T-helper 1 cell treated with Interleukin-12 subunit alpha and Interleukin-12 subunit beta and Interleukin-4 antibody, amounts not matched to agents 30 μg/mL and 1 μg/mL, for 36 hours (primary cell): ENCODE measurements around the gene IL13.

Source experiments
- H3K27ac Mint-ChIP-seq: one replicate; pipeline ENCODE4 v1.8.0; 2021; ENCODE audit warnings: mild to moderate bottlenecking, mixed read lengths
- H3K27me3 Mint-ChIP-seq: one replicate; pipeline ENCODE4 v1.8.0; 2021; ENCODE audit warnings: low read depth, mixed read lengths
- H3K36me3 Mint-ChIP-seq: one replicate; pipeline ENCODE4 v1.8.0; 2021; ENCODE audit warnings: low read depth, mixed read lengths
- H3K4me1 Mint-ChIP-seq: one replicate; pipeline ENCODE4 v1.8.0; 2021; ENCODE audit warnings: low read depth, mixed read lengths
- H3K4me3 Mint-ChIP-seq: one replicate; pipeline ENCODE4 v1.8.0; 2021; ENCODE audit warnings: mild to moderate bottlenecking, moderate library complexity, mixed read lengths
- H3K9me3 Mint-ChIP-seq: one replicate; pipeline ENCODE4 v1.8.0; 2021; ENCODE audit warnings: mixed read lengths

Gene IL13

DNA sequence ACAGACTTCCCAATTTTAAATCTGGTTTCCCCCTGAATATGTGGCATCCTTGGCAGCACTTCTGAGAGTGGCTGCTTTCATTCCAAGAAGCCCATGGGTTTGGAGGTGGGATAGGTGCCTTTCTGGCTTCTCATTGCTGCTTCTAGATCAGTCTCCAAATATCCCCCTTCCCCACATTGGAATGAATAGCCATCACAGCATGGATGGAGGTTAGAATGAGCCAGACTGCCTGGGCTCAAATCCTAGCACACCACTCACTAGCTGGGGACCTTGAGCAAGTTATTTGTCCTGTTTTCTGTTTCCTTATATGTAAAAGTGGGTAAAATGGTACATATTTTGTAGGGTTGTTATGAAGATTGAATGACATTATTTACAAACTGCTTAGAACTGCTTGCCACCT is 13.8 kb upstream of the IL13 start:
- H3K36me3 Mint-ChIP-seq: peaks cover 53% of the 10 kb centered on the region

DNA sequence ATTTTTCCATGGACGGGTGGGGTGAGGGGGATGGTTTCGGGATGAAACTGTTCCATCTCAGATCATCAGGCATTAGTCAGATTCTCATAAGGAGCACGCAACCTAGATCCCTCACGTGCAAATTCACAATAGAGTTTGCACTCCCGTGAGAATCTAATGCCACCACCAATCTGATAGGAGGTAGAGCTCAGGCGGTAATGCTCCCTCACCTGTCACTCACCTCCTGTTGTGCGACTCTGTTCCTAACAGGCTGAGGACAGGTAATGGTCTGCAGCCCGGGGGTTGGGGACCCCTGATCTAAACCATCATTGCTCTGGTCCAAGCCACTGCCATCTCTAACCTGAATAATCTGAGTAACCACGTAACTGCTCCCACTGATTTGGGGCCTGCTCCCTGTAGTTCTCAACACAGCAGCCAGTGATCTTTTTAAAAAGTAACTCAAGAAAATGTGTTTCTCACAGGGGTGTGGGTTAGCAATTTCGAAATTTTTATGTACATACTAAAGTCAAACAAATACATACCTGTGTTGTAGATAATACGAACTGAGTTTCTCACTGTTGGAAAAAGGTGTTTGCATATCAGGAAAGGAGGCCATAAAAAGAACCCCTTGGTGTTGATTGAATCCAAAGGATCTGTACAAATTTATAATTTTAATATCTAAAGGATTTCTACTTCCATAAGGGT is 11.2 kb upstream of the IL13 start:
- H3K4me3 Mint-ChIP-seq: no peak overlapping the region

More for the DNA sequence above, 13.8 kb upstream of the IL13 start:
- Mint-ChIP-seq H3K4me3 (no peak overlapping the region), H3K9me3 (peaks cover 15% of the 10 kb centered on the region), H3K27me3 (no peaks in the 10 kb centered on the region), H3K4me1 (peaks cover 52% of the 10 kb centered on the region), H3K27ac (no peak overlapping the region)

DNA sequence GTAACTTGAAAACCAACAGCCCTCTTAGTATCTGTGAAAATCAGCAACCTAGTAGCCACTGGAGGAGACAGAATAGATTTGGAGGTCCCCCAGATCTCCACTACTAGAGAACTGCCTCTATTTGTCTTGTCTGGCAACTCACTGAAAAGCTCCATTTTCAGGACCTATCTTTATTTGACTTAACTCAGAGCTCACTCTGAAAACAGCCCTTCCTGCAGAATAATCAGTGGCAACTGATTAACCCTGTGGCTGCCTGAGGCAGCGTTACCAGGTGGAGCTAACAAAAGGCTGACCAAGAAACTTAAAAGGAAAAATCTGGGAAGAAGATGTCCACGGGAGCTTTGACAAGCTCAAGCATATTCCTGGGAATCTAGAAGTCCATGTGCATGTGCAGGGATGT is 10.5 kb upstream of the IL13 start:
- Mint-ChIP-seq H3K4me3 (no peak overlapping the region), H3K36me3 (peaks cover 49% of the 10 kb centered on the region), H3K27me3 (no peaks in the 10 kb centered on the region), H3K9me3 (peaks cover 15% of the 10 kb centered on the region), H3K27ac (no peak overlapping the region), H3K4me1 (peaks cover 21% of the 10 kb centered on the region)

More for the DNA sequence above, 11.2 kb upstream of the IL13 start:
- peaks cover 55% of the 10 kb centered on the region for H3K36me3 Mint-ChIP-seq
- no peak overlapping the region for H3K27ac Mint-ChIP-seq
- H3K27me3 Mint-ChIP-seq: no peaks in the 10 kb centered on the region
- H3K4me1 Mint-ChIP-seq: peaks cover 27% of the 10 kb centered on the region
- H3K9me3 Mint-ChIP-seq: peaks cover 15% of the 10 kb centered on the region

DNA sequence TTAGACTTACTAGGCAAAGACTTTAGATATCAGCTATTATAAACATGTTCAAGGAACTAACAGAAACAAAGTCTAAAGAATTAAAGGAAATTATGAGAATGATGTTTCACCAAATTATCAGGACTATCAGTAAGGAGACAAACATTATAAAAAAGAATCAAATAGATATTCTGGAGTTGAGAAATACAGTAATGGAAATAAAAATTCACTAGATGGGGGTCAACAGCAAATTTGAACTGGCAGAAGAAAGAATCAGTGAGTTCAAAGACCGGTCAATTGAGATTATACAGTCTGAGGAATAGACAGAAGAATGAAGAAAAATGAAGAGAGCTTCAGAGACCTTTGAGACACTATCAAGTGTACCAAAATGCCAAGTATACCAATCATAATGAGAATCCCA is 9.6 kb upstream of the IL13 start:
- no peak overlapping the region for H3K27ac Mint-ChIP-seq
- H3K36me3 Mint-ChIP-seq: peaks cover 40% of the 10 kb centered on the region

DNA sequence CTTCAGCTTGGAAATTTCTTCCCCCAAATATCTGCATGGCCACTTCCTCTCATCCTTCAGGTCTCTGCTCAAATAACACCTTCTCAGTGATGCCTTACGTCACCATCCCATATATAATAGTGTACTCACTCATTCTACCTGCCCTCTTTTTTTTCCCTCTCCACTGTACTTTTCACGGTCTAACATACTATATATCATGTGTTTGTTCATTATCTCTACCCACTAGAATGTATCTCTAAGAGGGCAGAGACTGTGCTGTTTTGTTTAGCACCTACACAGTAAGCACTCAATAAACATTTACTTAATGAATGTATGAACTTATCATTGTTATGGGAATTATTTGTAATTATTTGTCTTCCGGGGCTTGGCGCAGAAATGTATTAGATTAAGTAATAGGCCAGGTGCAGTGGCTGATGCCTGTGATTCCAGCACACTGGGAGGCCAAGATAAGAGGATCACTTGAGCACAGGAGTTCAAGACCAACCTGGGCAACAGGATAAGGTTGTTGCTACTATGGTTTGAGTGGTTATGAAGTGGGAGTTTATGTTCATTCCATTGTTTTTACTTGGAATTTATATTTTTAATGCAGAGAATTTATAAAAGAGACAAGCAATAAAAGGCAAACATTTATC is 6.0 kb upstream of the IL13 start:
- Mint-ChIP-seq H3K27ac (no peak overlapping the region), H3K4me3 (no peak overlapping the region), H3K36me3 (peaks cover 23% of the 10 kb centered on the region), H3K4me1 (peaks cover 8% of the 10 kb centered on the region), H3K27me3 (peaks cover 23% of the 10 kb centered on the region), H3K9me3 (peaks cover 15% of the 10 kb centered on the region)

More for the DNA sequence above, 9.6 kb upstream of the IL13 start:
- Mint-ChIP-seq H3K4me3 (no peak overlapping the region), H3K27me3 (peaks cover 1% of the 10 kb centered on the region), H3K9me3 (peaks cover 15% of the 10 kb centered on the region), H3K4me1 (peaks cover 14% of the 10 kb centered on the region)

DNA sequence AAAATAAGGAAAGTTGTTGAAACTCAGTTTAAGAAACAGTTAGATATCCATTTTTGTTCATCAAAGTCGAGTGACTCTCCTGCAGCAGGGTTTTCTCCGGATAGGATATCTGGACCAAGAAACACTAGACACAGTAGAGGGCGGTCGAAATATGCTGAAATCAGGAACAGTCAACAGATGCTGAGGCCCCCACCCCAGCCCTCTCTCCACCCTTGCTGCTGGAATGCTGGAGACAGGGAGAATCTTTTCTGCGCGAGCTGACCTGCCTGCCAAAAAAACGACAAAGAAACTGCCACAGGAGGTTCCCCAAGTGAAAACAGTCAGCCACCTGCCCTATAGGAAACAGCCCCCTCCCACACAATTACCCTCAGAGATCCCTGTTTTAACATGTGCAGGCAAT is 4.3 kb upstream of the IL13 start:
- peaks cover 20% of the 10 kb centered on the region for H3K4me1 Mint-ChIP-seq
- H3K4me3 Mint-ChIP-seq: no peak overlapping the region
- peaks cover 23% of the 10 kb centered on the region for H3K27me3 Mint-ChIP-seq
- peaks cover under 1% of the 10 kb centered on the region for H3K9me3 Mint-ChIP-seq
- H3K36me3 Mint-ChIP-seq: peaks cover 8% of the 10 kb centered on the region
- H3K27ac Mint-ChIP-seq: no peak overlapping the region

DNA sequence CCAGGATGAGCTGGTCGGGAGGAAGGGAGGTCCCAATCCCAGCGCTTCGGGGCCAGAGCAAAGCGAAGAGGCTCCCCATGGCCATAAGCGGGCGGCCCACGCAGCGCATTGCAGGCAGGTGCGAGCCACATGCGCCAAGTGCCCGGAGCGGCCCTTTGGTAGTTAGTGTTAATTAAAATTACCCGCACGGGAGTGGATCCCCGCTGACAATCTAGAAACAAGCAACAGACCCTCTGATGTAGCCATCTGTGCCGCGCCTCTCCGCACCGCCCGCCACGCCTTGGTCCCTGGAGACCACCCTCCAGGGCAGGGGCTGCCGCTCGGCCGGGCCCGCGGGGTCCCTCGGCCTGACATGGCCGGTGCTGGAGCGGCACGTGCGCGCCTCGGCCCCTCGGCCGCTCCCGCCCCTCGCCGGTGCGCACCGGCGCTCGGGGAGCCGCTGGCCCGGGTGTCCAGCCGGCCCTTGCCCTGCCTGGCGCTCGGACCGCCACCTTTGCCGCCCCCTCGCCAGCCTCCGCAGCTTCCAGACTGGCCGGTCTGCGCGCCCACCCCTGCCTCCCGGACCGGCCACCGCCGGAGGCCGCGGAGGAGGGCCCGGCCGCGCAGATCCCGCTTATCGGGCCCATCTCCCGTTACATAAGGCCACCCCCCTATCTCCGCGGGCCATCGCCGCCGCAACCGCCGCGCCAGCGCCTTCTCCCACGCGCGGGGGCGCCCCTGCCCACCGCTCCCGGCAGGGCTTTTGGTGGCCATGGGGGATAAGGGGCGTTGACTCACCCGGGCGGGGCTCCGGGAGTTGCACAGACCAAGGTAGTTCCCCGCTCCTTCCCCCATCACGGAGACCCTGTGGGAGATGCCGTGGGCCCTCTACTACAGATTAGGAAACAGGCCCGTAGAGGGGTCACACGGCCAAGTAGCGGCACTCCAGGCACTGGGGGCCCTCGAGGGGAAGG is 1.9 kb upstream of the IL13 start:
- Mint-ChIP-seq H3K4me1 (peaks cover 33% of the 10 kb centered on the region), H3K4me3 (peak overlapping the region; percentile 67), H3K36me3 (peaks cover 7% of the 10 kb centered on the region), H3K27me3 (peaks cover 23% of the 10 kb centered on the region), H3K9me3 (no peaks in the 10 kb centered on the region), H3K27ac (peak overlapping the region; percentile 85)

DNA sequence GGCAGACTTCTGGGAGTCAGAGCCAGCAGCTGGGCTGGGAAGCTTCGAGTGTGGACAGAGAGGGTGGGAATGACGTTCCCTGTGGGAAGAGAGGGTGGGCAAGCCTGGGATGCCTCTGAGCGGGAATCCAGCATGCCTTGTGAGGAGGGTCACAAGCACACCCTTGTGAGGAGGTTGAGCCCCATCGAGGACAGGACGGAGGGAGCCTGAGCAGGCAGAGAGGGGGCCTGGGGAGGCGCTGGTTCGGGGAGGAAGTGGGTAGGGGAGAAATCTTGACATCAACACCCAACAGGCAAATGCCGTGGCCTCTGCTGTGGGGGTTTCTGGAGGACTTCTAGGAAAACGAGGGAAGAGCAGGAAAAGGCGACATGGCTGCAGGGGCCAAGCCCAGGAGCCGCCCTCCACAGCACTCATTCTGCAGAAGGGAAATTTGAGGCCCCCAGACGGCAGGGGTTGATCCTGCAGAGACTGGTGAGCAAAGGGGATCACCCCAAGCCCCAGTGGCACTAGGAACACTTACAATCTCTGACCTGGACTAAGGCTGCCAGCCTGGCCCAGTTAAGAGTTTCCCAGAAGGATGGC is 1.1 kb upstream of the IL13 start:
- Mint-ChIP-seq H3K9me3 (no peaks in the 10 kb centered on the region), H3K4me1 (peaks cover 38% of the 10 kb centered on the region), H3K36me3 (peaks cover 4% of the 10 kb centered on the region), H3K27ac (peak overlapping the region; percentile 85), H3K4me3 (peak overlapping the region; percentile 67), H3K27me3 (peaks cover 23% of the 10 kb centered on the region)

DNA sequence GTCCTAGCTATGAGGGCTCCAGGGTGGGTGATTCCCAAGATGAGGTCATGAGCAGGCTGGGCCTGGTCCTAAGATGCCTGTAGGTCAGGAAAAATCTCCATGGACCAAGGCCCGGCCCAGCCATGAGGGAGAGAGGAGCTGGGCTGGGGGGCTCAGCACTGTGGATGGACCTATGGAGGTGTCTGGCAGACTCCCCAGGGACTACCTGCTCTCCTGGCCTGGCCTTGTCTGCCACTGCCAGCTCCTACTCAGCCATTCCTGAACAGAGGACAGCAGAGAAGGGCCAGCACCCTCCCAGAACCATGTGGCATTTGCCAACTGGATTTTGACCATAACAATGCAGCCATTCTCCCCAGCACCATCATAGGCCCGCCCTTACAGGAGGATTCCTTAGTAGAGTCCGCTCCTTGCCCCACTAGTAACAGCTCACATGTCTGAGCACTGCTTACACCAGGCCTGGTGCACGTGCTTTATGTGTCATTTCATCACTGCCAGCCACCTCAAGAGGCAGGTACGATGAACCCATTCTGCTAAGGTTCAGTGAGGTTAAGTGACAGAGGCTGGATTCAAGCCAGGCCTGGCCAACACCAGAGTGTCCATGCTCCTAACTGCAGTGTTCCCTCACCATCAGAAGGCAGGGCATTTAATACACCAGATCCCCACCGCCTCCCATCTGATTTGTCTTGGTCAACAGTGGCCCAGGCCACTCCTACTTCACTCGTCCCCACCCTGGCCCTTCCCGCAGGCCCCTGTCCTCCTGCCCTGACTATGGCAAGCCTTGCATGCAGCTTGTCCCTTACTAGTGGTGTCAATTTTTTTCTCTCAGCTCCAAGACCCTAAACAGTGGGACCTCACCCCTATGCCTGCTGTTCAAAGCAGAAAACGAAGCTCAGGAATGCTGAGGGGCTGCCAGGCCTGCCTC is 669 bp downstream of the IL13 start:
- H3K4me1 Mint-ChIP-seq: peaks cover 51% of the 10 kb centered on the region
- peak overlapping the region; percentile 23 for H3K27ac Mint-ChIP-seq
- peaks cover 2% of the 10 kb centered on the region for H3K36me3 Mint-ChIP-seq
- no peaks in the 10 kb centered on the region for H3K9me3 Mint-ChIP-seq
- peaks cover 19% of the 10 kb centered on the region for H3K27me3 Mint-ChIP-seq
- H3K4me3 Mint-ChIP-seq: peak overlapping the region; percentile 24

DNA sequence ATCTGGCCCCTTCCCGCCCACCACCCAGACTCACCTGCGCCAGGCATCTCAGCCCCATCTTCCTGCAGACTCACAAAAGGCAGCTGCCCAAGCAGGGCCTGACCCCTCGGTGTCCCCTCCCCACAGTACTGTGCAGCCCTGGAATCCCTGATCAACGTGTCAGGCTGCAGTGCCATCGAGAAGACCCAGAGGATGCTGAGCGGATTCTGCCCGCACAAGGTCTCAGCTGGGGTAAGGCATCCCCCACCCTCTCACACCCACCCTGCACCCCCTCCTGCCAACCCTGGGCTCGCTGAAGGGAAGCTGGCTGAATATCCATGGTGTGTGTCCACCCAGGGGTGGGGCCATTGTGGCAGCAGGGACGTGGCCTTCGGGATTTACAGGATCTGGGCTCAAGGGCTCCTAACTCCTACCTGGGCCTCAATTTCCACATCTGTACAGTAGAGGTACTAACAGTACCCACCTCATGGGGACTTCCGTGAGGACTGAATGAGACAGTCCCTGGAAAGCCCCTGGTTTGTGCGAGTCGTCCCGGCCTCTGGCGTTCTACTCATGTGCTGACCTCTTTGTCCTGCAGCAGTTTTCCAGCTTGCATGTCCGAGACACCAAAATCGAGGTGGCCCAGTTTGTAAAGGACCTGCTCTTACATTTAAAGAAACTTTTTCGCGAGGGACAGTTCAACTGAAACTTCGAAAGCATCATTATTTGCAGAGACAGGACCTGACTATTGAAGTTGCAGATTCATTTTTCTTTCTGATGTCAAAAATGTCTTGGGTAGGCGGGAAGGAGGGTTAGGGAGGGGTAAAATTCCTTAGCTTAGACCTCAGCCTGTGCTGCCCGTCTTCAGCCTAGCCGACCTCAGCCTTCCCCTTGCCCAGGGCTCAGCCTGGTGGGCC is 1.9 kb downstream of the IL13 start:
- Mint-ChIP-seq H3K4me1 (peaks cover 58% of the 10 kb centered on the region), H3K36me3 (peaks cover 2% of the 10 kb centered on the region), H3K4me3 (peak overlapping the region; percentile 14), H3K27ac (peak overlapping the region; percentile 52), H3K27me3 (peaks cover 8% of the 10 kb centered on the region), H3K9me3 (no peaks in the 10 kb centered on the region)

DNA sequence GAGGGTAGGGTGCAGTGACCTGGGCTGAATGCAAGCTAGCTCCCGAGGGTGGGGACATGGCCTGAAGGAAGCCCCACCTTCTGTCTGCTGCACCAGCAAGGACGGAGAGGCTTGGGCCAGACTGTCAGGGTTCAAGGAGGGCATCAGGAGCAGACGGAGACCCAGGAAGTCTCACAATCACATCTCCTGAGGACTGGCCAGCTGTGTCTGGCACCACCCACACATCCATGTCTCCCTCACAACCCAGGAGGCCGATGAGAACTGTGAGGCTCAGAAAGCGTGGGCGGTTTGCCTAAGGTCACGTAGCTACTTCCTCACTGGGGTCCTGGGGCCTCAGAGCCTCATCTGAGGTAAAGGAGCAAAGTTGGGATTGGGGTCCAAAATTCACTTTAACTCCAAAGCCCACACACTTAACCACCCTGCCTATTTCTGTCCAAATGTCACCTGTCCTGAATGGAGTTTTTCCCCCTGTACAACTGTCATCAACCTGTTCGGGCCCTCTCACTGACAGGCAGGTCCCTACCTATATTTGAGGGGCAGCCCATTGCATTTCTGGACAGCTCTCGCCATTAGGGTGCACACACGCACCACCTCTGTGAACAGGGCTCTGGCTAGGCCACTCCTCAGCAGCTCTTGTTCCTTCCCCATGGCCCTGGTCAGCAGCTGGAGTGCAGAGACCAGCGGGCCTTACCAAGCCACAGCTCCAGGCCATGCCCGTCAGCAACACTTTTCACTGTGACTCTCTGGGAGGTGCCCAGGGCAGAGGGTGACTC is 3.4 kb downstream of the IL13 start:
- H3K4me1 Mint-ChIP-seq: peaks cover 62% of the 10 kb centered on the region
- peak overlapping the region; percentile 93 for H3K27ac Mint-ChIP-seq
- H3K9me3 Mint-ChIP-seq: no peaks in the 10 kb centered on the region
- H3K36me3 Mint-ChIP-seq: peaks cover 2% of the 10 kb centered on the region
- H3K27me3 Mint-ChIP-seq: peaks cover 6% of the 10 kb centered on the region
- H3K4me3 Mint-ChIP-seq: no peak overlapping the region

DNA sequence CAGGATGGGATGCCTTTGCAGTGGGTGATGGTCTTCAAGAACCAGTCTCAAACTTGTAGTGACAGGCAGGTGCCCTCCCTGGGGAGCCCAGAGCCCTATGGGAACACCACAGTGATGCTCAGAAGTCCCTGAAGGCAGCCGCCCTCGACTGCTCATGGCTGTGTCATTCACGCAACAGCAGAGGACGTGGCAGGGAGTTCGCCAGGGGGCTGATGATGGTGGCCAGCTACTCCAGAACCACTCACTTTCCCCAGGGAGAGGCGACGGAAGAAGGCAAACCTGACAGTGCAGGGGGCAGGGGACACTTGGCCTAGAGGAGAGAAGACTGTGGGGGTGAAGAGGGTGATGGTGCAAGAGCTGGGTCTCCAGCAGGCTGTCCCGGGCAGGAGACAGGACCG is 4.0 kb downstream of the IL13 start:
- H3K4me1 Mint-ChIP-seq: peaks cover 62% of the 10 kb centered on the region
- peak overlapping the region; percentile 93 for H3K27ac Mint-ChIP-seq
- peaks cover 2% of the 10 kb centered on the region for H3K36me3 Mint-ChIP-seq
- no peaks in the 10 kb centered on the region for H3K9me3 Mint-ChIP-seq
- no peak overlapping the region for H3K4me3 Mint-ChIP-seq
- no peaks in the 10 kb centered on the region for H3K27me3 Mint-ChIP-seq
